Immature natural killer cell (primary cell): ENCODE data around the gene VPS39. TPM values are rescaled to one million over a fixed set of nuclear protein-coding genes. Genes with fewer than 3 reads are reported as not detected.

ENCODE experiments used
- DNase-seq, 3 donors: peaks; one replicate each; pipeline ENCODE4 v3.0.0; 2022; ENCODE audit warnings: mixed read lengths in 1 of 3
- H3K27ac Mint-ChIP-seq, 6 donors: one replicate each; pipeline ENCODE4 v1.8.0; 2020; ENCODE audit warnings: mixed read lengths in 6 of 6, mild to moderate bottlenecking in 5 of 6, inconsistent platforms in 4 of 6, moderate library complexity in 3 of 6
- H3K27me3 Mint-ChIP-seq, 3 donors: one replicate each; pipeline ENCODE4 v1.8.0; 2020 to 2021; ENCODE audit warnings: low read depth in 3 of 3, mild to moderate bottlenecking in 3 of 3, mixed read lengths in 3 of 3, moderate library complexity in 3 of 3, inconsistent platforms in 1 of 3
- H3K36me3 Mint-ChIP-seq, 3 donors: one replicate each; pipeline ENCODE4 v1.8.0; 2020; ENCODE audit warnings: mixed read lengths in 3 of 3, inconsistent platforms in 2 of 3, mild to moderate bottlenecking in 2 of 3
- H3K4me1 Mint-ChIP-seq, 2 donors: one replicate each; pipeline ENCODE4 v1.8.0; 2020; ENCODE audit warnings: inconsistent platforms in 2 of 2, mild to moderate bottlenecking in 2 of 2, mixed read lengths in 2 of 2, moderate library complexity in 1 of 2
- H3K4me3 Mint-ChIP-seq, 5 donors: one replicate each; pipeline ENCODE4 v1.8.0; 2020; ENCODE audit warnings: mild to moderate bottlenecking in 5 of 5, mixed read lengths in 5 of 5, inconsistent platforms in 3 of 5, moderate library complexity in 3 of 5
- H3K9me3 Mint-ChIP-seq, 6 donors: one replicate each; pipeline ENCODE4 v1.8.0; 2020; ENCODE audit warnings: mild to moderate bottlenecking in 6 of 6, mixed read lengths in 6 of 6, inconsistent platforms in 4 of 6, moderate library complexity in 3 of 6
- polyA plus RNA-seq, 3 donors: library from polyadenylated mRNA; unstranded; fragments of 300-500 nt; fragmentation: Illumina TruSeq; gene quantifications; one replicate each; pipeline ENCODE4 v1.2.3, GENCODE V29; 2021

VPS39 gene
- polyA plus RNA-seq, 3 donors from 2014 or later, result 17.0 to 44.9 (median 18.3) TPM

- H3K27me3 Mint-ChIP-seq, result peaks cover 0 to 2% (median 0%) of the 10 kb centered on the region in 3 donors
- no peak for DNase-seq
- no peak overlapping the region for H3K4me3 Mint-ChIP-seq
- H3K27ac Mint-ChIP-seq, result peak overlapping the region in 2 of 6 donors; percentile 59
- H3K36me3 Mint-ChIP-seq, result peaks cover 25 to 77% (median 50%) of the 10 kb centered on the region in 3 donors
- no peaks in the 10 kb centered on the region for H3K9me3 Mint-ChIP-seq
- no peaks in the 10 kb centered on the region for H3K4me1 Mint-ChIP-seq
Measured at GRCh38 chr15:42163291-42163690, 44.8 kb downstream of the VPS39 start.

GRCh38 chr15:42160136-42160535, 48.0 kb downstream of the VPS39 start:
- Mint-ChIP-seq H3K36me3 (peaks cover 20 to 50% (median 31%) of the 10 kb centered on the region in 3 donors), H3K27ac (peak overlapping the region in 1 of 6 donors; percentile 20), H3K4me1 (no peaks in the 10 kb centered on the region), H3K27me3 (no peaks in the 10 kb centered on the region), H3K9me3 (no peaks in the 10 kb centered on the region), H3K4me3 (no peak overlapping the region)
- DNase-seq, result no peak

DNA sequence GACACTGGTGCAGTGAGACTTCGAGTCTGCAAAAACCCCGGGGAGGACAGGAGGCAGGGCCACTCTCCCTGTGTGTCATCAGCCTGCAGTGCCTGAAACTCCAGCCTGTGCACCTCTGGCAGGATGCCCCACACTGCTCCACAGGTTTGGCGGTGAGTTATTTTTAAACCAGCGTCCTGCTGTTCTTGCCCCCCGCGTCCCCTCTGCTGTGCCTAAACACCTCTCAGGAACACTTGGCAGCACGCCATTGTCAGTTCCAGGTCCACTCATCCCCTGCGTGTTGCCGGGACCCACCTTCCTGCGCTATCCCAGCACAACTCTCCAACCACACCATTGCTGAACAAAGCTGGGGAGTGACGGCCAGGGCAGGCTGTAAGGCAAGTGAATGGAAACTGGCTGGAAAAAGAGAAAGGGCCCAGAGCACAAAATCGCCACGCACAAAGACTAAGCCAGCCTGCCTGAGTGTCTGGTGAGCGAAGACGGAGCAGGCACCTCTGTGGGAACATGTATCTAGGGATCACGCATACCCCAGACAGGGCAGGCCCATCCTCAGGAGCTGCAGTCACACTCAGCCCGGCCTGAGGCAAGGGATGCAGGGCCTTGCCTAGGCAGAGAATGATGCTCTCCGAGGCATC, 48.6 kb downstream of the VPS39 start:
- Mint-ChIP-seq H3K27ac (no peak overlapping the region), H3K4me1 (no peaks in the 10 kb centered on the region), H3K36me3 (peaks cover 18 to 44% (median 31%) of the 10 kb centered on the region in 3 donors), H3K4me3 (no peak overlapping the region), H3K27me3 (peaks cover 0 to 2% (median 0%) of the 10 kb centered on the region in 3 donors), H3K9me3 (no peaks in the 10 kb centered on the region)
- no peak for DNase-seq

- H3K4me1 Mint-ChIP-seq, result no peaks in the 10 kb centered on the region
- peaks cover 0 to 2% (median 0%) of the 10 kb centered on the region in 3 donors for H3K27me3 Mint-ChIP-seq
Measured at GRCh38 chr15:42158941-42159340, 49.2 kb downstream of the VPS39 start.

DNA sequence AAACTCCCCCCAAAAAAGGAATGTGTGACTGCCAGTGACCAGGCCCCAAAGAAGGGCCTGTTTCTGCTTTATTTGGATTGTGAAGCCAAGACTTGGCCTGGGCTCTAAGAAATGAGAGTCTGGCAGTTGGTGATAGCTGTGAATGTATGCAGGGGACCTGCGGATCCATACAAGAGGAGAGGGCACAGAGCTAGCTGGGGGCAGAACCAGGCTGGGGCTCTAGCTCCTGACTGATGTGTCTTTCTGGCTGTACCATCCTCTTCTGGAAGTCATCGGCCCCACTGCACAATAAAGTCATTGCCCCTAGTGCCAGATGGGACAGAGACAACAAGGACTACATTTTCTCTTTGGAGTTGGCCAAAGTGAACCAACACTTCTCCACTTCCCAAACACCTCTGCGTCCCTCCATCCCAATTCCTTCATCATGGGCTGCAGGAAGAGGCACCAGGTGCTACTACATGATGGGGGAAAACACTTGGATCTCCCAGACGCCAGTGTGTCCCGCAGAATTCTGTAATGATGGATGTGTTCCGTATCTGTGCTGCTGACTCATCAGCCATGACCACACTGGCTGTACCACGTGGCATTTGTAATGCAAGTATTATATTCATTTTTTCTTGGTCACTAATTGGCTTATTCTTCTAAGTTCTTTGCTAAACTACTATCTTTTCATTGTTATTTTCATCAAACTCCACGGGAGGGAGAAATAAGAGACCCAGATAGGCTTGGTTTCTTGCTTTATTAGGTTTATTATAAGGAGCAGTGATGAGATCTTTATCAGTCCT, 49.9 kb downstream of the VPS39 start:
- Mint-ChIP-seq H3K4me3 (no peak overlapping the region), H3K27ac (peak overlapping the region in 4 of 6 donors; percentile 2 to 61 (median 36)), H3K9me3 (no peaks in the 10 kb centered on the region), H3K27me3 (peaks cover 0 to 4% (median 0%) of the 10 kb centered on the region in 3 donors), H3K36me3 (peaks cover 16 to 32% (median 22%) of the 10 kb centered on the region in 3 donors), H3K4me1 (no peaks in the 10 kb centered on the region)
- no peak for DNase-seq

More at GRCh38 chr15:42158941-42159340, 49.2 kb downstream of the VPS39 start:
- no peak overlapping the region for H3K4me3 Mint-ChIP-seq
- DNase-seq, result no peak
- H3K9me3 Mint-ChIP-seq, result no peaks in the 10 kb centered on the region
- peak overlapping the region in 1 of 6 donors; percentile 2 for H3K27ac Mint-ChIP-seq
- H3K36me3 Mint-ChIP-seq, result peaks cover 18 to 39% (median 29%) of the 10 kb centered on the region in 3 donors

GRCh38 chr15:42157381-42157780, 50.7 kb downstream of the VPS39 start:
- DNase-seq, result no peak
- H3K36me3 Mint-ChIP-seq, result peaks cover 11 to 26% (median 18%) of the 10 kb centered on the region in 3 donors
- no peaks in the 10 kb centered on the region for H3K4me1 Mint-ChIP-seq
- no peaks in the 10 kb centered on the region for H3K9me3 Mint-ChIP-seq
- peak overlapping the region in 1 of 6 donors; percentile 65 for H3K27ac Mint-ChIP-seq
- peaks cover 0 to 4% (median 0%) of the 10 kb centered on the region in 3 donors for H3K27me3 Mint-ChIP-seq
- H3K4me3 Mint-ChIP-seq, result no peak overlapping the region

DNA sequence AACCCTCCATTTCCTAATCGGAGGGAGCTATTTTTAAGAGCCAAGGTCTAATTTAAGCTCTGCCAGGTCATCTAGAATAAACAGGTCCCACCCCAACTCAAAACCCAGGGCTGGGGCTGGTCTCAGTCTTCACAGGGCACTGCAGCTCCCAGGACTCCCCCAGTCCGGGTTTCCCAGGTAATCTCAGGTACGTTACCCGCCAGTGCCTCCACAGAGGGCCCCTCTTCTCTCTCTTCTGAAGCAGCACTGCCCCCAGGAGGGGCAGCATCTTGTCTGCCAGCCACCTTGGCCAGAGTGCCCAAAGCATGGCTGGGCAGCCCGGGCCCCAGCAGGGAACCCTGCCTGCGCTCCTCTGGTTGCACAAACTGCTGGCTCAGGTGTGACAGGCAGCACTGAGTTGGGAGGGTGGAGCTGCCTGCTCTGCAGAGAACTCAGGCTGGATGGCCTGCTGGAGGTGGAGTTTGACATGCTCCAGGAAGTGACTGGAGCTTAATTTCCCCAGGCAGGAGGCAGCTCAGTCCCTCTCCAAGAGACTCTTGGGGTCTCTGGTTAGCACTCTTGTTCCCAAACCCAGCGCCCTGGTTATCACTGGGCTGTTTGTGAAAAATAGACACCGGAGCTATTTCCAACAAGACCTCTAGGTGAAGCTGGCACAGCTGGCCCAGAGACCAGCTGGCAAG, 51.7 kb downstream of the VPS39 start, which contains the start of gene PLA2G4F:
Gene PLA2G4F, minus strand, starts transcription at position 394 of the 680 bp plus-strand sequence. Its CDS starts 87 bp downstream, at position 307.
- no peak for DNase-seq
- Mint-ChIP-seq H3K4me1 (no peaks in the 10 kb centered on the region), H3K27me3 (peaks cover 0 to 6% (median 0%) of the 10 kb centered on the region in 3 donors), H3K36me3 (peaks cover 7 to 16% (median 10%) of the 10 kb centered on the region in 3 donors), H3K4me3 (no peak within 1 kb of the TSS), H3K9me3 (no peaks in the 10 kb centered on the region), H3K27ac (peak within 1 kb of the TSS in 1 of 6 donors; percentile 65)

DNA sequence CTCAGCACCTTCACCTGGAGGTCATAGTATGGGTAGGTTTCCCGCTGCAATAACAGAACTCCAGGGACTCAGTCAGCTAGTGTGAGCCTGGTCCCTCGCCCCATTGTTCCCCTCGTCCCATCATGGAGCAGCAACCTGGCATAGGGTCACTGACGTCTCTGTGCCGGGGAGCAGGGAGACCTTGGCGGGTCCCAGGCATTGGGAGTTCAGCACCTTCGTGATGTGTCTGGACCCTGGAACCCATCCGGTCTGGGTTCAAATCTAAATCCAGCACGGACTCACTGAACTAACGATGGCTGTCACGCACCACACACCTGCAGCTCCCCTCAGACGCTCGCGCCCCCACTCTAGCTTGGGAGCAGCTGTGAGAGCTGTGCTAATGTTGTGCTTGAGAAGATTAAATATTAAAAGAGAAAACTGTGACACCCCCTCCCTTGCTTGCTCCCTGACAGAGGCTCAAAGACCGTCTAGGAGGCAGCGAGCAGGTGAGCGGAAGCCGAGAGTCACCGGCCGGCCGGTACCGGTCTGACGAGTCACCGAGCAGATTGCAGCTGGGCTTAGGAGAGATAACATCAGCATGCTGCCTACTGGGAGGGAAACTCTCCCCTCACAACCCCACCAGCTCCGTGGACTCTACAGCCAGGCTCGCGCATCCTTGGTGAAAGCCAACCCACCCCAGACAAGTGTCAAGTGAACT, 52.4 kb downstream of the VPS39 start:
- H3K36me3 Mint-ChIP-seq, result peaks cover 7 to 13% (median 7%) of the 10 kb centered on the region in 3 donors
- H3K27ac Mint-ChIP-seq, result no peak overlapping the region
- H3K27me3 Mint-ChIP-seq, result peaks cover 0 to 6% (median 0%) of the 10 kb centered on the region in 3 donors
- H3K4me3 Mint-ChIP-seq, result no peak overlapping the region
- DNase-seq, result no peak
- no peaks in the 10 kb centered on the region for H3K4me1 Mint-ChIP-seq
- no peaks in the 10 kb centered on the region for H3K9me3 Mint-ChIP-seq

DNA sequence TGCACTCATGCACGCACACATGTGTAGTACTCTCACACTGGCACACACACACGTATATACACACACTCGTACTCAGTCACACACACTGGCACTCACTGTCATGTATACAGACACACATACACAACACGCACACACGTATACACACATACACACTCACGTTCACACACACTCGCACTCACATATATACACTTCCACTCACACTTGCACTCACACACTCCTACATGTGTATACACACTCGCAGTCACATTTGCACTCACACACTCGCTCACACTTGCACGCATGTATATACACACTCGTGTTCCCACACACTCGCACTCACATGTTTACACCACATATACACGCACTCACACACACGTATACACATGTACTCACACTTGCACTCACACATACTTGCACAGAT, 53.1 kb downstream of the VPS39 start:
- H3K4me3 Mint-ChIP-seq, result no peak overlapping the region
- peaks cover 0 to 6% (median 0%) of the 10 kb centered on the region in 3 donors for H3K27me3 Mint-ChIP-seq
- H3K4me1 Mint-ChIP-seq, result no peaks in the 10 kb centered on the region
- H3K9me3 Mint-ChIP-seq, result no peaks in the 10 kb centered on the region
- H3K36me3 Mint-ChIP-seq, result peaks cover 5 to 11% (median 6%) of the 10 kb centered on the region in 3 donors
- DNase-seq, result no peak
- H3K27ac Mint-ChIP-seq, result no peak overlapping the region

DNA sequence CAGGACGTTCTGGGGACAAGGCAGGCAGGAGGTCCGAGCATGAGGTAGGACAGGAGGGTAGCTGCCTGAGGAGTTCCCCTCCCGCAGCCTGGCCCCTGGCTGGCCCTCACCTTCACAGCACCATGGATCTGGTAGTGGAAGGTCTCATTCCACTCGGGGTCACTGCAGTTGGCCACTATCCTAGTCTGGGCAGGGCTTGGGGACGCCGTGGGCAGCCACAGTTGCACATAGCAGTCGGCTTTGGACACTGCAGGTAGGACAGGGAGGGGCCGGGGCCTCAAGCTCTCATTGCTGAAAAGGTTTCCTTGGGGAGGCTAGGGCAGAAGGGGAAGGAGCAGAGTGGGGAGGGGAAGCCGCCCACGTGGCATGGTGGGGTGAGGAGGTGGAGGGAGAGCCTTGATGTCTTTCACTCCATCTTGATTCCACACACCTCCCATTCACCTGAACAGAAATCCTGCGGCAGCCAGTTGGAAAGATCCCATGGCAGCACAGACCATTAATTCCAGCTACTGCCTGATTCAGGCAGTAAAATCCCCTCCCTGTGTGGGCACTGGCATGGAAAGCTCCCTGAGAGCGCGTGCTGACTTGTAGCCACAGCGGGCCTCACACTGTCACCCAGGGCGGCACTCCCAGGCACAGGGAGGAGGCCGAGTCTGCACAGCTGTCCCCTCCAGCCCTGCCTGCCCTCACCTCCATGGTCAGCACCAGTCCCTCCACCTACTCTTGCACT, 53.7 kb downstream of the VPS39 start:
- H3K4me3 Mint-ChIP-seq, result no peak overlapping the region
- H3K4me1 Mint-ChIP-seq, result no peaks in the 10 kb centered on the region
- no peaks in the 10 kb centered on the region for H3K9me3 Mint-ChIP-seq
- DNase-seq, result no peak
- peaks cover 3 to 6% (median 4%) of the 10 kb centered on the region in 3 donors for H3K36me3 Mint-ChIP-seq
- H3K27me3 Mint-ChIP-seq, result peaks cover 0 to 6% (median 0%) of the 10 kb centered on the region in 3 donors
- no peak overlapping the region for H3K27ac Mint-ChIP-seq

GRCh38 chr15:42153874-42154211, 54.3 kb downstream of the VPS39 start:
- Mint-ChIP-seq H3K4me1 (no peaks in the 10 kb centered on the region), H3K9me3 (no peaks in the 10 kb centered on the region), H3K27ac (no peak overlapping the region), H3K4me3 (no peak overlapping the region), H3K36me3 (peaks cover 3 to 4% (median 3%) of the 10 kb centered on the region in 3 donors), H3K27me3 (peaks cover 0 to 6% (median 0%) of the 10 kb centered on the region in 3 donors)
- DNase-seq, result no peak

DNA sequence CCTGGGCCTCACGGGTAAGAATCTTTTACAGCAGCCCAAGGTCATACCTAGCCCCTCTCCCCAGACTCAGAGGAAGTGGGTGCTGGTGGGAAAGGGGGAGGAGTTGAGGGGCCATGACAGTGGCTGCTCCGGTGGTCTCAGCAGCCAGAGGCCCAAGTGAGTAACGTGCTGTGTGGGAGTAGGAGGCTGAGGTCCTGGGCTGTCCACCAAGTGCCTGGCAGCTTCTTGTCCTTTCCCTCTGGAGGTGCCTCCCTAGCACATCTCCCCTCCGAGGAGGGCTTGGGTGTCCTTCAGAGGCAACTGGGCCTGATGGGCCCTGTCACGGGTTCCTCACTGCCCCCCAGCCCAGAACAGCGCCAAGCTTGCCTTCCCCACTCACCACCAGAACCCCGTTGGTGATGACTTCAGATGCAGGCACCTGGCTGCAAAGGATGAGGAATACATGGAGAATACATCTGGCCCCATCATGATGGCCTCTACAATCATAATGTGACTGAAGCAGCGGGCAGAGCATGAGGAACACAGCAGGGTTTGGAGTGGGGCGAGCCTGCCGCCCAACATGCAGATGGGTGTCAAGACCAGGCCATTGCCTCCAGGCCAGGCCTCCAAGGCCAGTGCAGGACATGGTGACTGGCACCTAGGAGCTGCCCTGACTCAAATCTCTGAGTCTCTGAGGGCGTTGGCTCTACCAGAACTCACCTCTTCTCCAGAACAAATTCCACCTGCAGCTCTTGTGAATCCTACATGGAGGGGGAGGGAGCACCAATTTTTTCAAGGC, 55.0 kb downstream of the VPS39 start:
- Mint-ChIP-seq H3K27me3 (peaks cover 0 to 6% (median 0%) of the 10 kb centered on the region in 3 donors), H3K27ac (no peak overlapping the region), H3K36me3 (no peaks in the 10 kb centered on the region), H3K9me3 (no peaks in the 10 kb centered on the region), H3K4me3 (no peak overlapping the region), H3K4me1 (no peaks in the 10 kb centered on the region)
- DNase-seq, result no peak
